Mesenchymal stem cell (in vitro differentiated cells and primary cell): Measurements from ENCODE around the gene PCDHA3.
"Not testable (repeated sequence)": the region's sequence is repeated elsewhere in the genome, so short reads cannot be mapped to it uniquely, and the experiment has no call there.

Experiments
- DNase-seq: peaks from one replicate; pipeline ENCODE4 v3.0.0-alpha.2; 2013
- H2AFZ ChIP-seq: one replicate; pipeline ENCODE4 v1.6.1; 2013; ENCODE audit warnings: low read depth, mild to moderate bottlenecking, control low read depth, inconsistent platforms, low read length, moderate library complexity
- H2AK5ac ChIP-seq: 2 replicates; pipeline ENCODE4 v1.6.1; 2013; ENCODE audit warnings: low read length, moderate library complexity, mild to moderate bottlenecking, inconsistent platforms; ENCODE audit not compliant: severe bottlenecking
- H2BK120ac ChIP-seq: one replicate; pipeline ENCODE4 v1.6.1; 2013; ENCODE audit warnings: low read depth, mild to moderate bottlenecking, inconsistent platforms, low read length, moderate library complexity
- H2BK12ac ChIP-seq, 2 experiments: one replicate each; pipeline ENCODE4 v1.6.1; 2013; ENCODE audit warnings: inconsistent platforms in 2 of 2, low read length in 2 of 2, mild to moderate bottlenecking in 2 of 2, moderate library complexity in 2 of 2, control low read depth in 1 of 2
- H2BK15ac ChIP-seq: one replicate; pipeline ENCODE4 v1.6.1; 2013; ENCODE audit warnings: mild to moderate bottlenecking, low read depth, inconsistent platforms; ENCODE audit not compliant: poor library complexity, severe bottlenecking
- H2BK5ac ChIP-seq: 2 replicates; pipeline ENCODE4 v1.6.1; 2013; ENCODE audit warnings: low read depth, mild to moderate bottlenecking, low read length, control low read depth, inconsistent platforms; ENCODE audit not compliant: poor library complexity, severe bottlenecking
- H3K14ac ChIP-seq, 2 experiments: one replicate each; pipeline ENCODE4 v1.6.1; 2013; ENCODE audit warnings: inconsistent platforms in 2 of 2, low read length in 2 of 2, control low read depth in 1 of 2, mild to moderate bottlenecking in 1 of 2, moderate library complexity in 1 of 2
- H3K18ac ChIP-seq, 2 experiments: one replicate each; pipeline ENCODE4 v1.6.1; 2013; ENCODE audit warnings: inconsistent platforms in 2 of 2, low read length in 2 of 2, control low read depth in 1 of 2, low read depth in 1 of 2, mild to moderate bottlenecking in 1 of 2
- H3K23ac ChIP-seq, 2 experiments: one replicate each; pipeline ENCODE4 v1.6.1; 2013; ENCODE audit warnings: inconsistent platforms in 2 of 2, low read length in 2 of 2, mild to moderate bottlenecking in 2 of 2, moderate library complexity in 2 of 2, control low read depth in 1 of 2
- H3K27ac ChIP-seq: 2 replicates; pipeline ENCODE4 v1.5.1; 2013; ENCODE audit warnings: mild to moderate bottlenecking, moderate library complexity, low read length, control low read depth, inconsistent platforms; ENCODE audit not compliant: poor library complexity, severe bottlenecking
- H3K27me3 ChIP-seq, 2 experiments: 2 replicates each; pipeline versions ENCODE4 v1.6.1 to v1.7.0; 2013; ENCODE audit warnings: low read length in 2 of 2, mild to moderate bottlenecking in 2 of 2, moderate library complexity in 2 of 2, control low read depth in 1 of 2, inconsistent platforms in 1 of 2; ENCODE audit not compliant: control insufficient read depth in 1 of 2, insufficient read depth in 1 of 2
- H3K36me3 ChIP-seq, 2 experiments: 2 replicates each; pipeline versions ENCODE4 v1.6.1 to v1.7.0; 2013; ENCODE audit warnings: low read length in 2 of 2, control low read depth in 1 of 2, inconsistent platforms in 1 of 2, low read depth in 1 of 2, mild to moderate bottlenecking in 1 of 2; ENCODE audit not compliant: insufficient read depth in 2 of 2, control insufficient read depth in 1 of 2
- H3K4ac ChIP-seq, 2 experiments: one replicate each; pipeline ENCODE4 v1.6.1; 2013; ENCODE audit warnings: inconsistent platforms in 2 of 2, low read length in 2 of 2, mild to moderate bottlenecking in 2 of 2, moderate library complexity in 2 of 2, control low read depth in 1 of 2, low read depth in 1 of 2
- H3K4me1 ChIP-seq: 2 replicates; pipeline ENCODE4 v1.6.1; 2013; ENCODE audit warnings: low read depth, low read length, control low read depth; ENCODE audit not compliant: control insufficient read depth, insufficient read depth
- H3K4me2 ChIP-seq: 2 replicates; pipeline ENCODE4 v1.6.1; 2013; ENCODE audit warnings: low read length, mild to moderate bottlenecking, inconsistent platforms; ENCODE audit not compliant: poor library complexity, severe bottlenecking
- H3K4me3 ChIP-seq, 2 experiments: 2 replicates each; pipeline versions ENCODE4 v1.5.1 to v1.7.0; 2013; ENCODE audit warnings: low read length in 2 of 2, mild to moderate bottlenecking in 2 of 2, control low read depth in 1 of 2, low read depth in 1 of 2; ENCODE audit not compliant: insufficient read depth in 1 of 2
- H3K79me1 ChIP-seq: replicated peaks from 2 replicates; pipeline ENCODE4 v1.6.1; 2013; ENCODE audit warnings: mild to moderate bottlenecking, control low read depth, low read length, inconsistent platforms; ENCODE audit not compliant: poor library complexity, severe bottlenecking
- H3K9ac ChIP-seq: 2 replicates; pipeline ENCODE4 v1.7.0; 2013; ENCODE audit warnings: mild to moderate bottlenecking, low read length, moderate library complexity
- H3K9me3 ChIP-seq: 2 replicates; pipeline ENCODE4 v1.7.0; 2013; ENCODE audit warnings: mild to moderate bottlenecking, low read length; ENCODE audit not compliant: control insufficient read depth
- H4K8ac ChIP-seq: one replicate; pipeline ENCODE4 v1.6.1; 2013; ENCODE audit warnings: inconsistent platforms, mild to moderate bottlenecking, low read length, moderate library complexity
- H4K91ac ChIP-seq: one replicate; pipeline ENCODE4 v1.6.1; 2013; ENCODE audit warnings: mild to moderate bottlenecking, low read length, inconsistent platforms
- WGBS: methylation state at CpG from one replicate; pipeline ENCODE4 v1.1.7; 2013; ENCODE audit warnings: mixed read lengths; 5-methylcytosine and 5-hydroxymethylcytosine counted together

Gene PCDHA3

DNA sequence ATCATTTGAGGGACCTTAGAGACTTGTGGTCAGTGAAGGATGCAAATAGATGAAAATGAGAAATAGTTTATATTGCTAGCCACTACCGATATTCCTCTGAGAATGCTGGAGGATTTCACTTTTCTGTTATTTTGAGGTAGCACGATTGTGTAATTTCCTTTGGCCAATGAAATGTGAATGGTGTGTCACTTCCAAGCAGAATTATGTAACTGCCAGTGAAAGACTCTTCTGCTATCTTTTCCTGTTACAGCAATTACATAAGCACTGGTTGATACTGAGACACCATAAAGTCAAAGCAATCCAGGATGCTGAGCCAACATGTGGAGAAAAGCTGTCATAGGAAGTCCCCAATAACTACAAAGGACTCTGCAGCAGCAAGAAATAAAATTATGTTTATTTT lies 9.8 kb upstream of the PCDHA3 start:
- H2BK15ac ChIP-seq = no peak overlapping the region
- H3K4me2 ChIP-seq = no peak overlapping the region
- no peak overlapping the region for H4K8ac ChIP-seq
- peaks cover 85% of the 10 kb centered on the region for H3K9me3 ChIP-seq
- H3K9ac ChIP-seq = no peak overlapping the region
- DNase-seq = no peak
- H3K36me3 ChIP-seq = no peaks in the 10 kb centered on the region
- H2BK120ac ChIP-seq = no peak overlapping the region
- no peaks in the 10 kb centered on the region for H3K4me1 ChIP-seq
- H3K14ac ChIP-seq = no peak overlapping the region
- no peak overlapping the region for H2BK5ac ChIP-seq
- no peaks in the 10 kb centered on the region for H3K79me1 ChIP-seq
- no peak overlapping the region for H3K23ac ChIP-seq
- no peak overlapping the region for H2AK5ac ChIP-seq
- no peak overlapping the region for H3K4me3 ChIP-seq
- 93% methylated on average over 2 of the region's 2 CpGs for WGBS
- H3K27ac ChIP-seq = no peak overlapping the region
- no peak overlapping the region for H2BK12ac ChIP-seq
- H2AFZ ChIP-seq = no peak overlapping the region
- H3K4ac ChIP-seq = no peak overlapping the region
- no peak overlapping the region for H3K18ac ChIP-seq
- H4K91ac ChIP-seq = no peak overlapping the region
- no peaks in the 10 kb centered on the region for H3K27me3 ChIP-seq

DNA sequence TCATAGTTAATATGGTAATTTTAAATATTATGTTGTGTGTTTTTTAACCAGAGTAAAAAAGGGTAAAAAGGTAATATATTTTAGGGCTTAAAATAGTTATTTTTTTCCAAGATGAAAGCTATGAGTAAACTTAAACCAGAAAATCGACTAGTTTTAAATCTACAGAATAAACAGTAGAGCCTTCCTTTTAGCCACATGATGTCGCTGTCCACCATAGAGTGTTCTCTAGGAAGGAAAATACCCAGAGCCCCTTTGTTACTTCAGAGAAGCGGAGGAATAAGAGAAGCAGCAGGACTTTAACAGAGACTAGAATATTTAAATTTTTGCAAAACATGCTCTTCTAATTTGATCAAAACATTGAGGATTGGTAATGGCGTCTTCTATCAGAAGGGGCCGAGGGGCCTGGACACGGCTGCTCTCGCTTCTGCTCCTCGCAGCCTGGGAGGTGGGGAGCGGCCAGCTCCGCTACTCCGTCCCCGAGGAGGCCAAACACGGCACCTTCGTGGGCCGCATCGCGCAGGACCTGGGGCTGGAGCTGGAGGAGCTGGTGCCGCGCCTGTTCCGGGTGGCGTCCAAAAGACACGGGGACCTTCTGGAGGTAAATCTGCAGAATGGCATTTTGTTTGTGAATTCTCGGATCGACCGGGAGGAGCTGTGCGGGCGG lies 6.1 kb upstream of the PCDHA3 start, which contains the start of gene PCDHA2:
PCDHA2 (plus strand) TSS at position 258 of the 664 bp plus-strand sequence.
- Histone ChIP-seq H2BK15ac (no peak within 1 kb of the TSS), H3K4ac (no peak within 1 kb of the TSS), H3K4me1 (no peaks in the 10 kb centered on the region), H2AK5ac (no peak within 1 kb of the TSS), H2BK5ac (no peak within 1 kb of the TSS), H3K14ac (no peak within 1 kb of the TSS), H3K27ac (no peak within 1 kb of the TSS), H3K36me3 (peaks cover 0 to 8% of the 10 kb centered on the region in 2 experiments), H4K8ac (no peak within 1 kb of the TSS), H3K27me3 (no peaks in the 10 kb centered on the region), H3K4me3 (peak within 1 kb of the TSS; percentile 18 to 54), H3K9ac (no peak within 1 kb of the TSS), H3K9me3 (peaks cover 75% of the 10 kb centered on the region), H2AFZ (peak within 1 kb of the TSS; percentile 19), H2BK12ac (no peak within 1 kb of the TSS), H3K79me1 (no peaks in the 10 kb centered on the region), H4K91ac (no peak within 1 kb of the TSS), H3K23ac (no peak within 1 kb of the TSS), H3K4me2 (peak within 1 kb of the TSS; percentile 61), H3K18ac (no peak within 1 kb of the TSS), H2BK120ac (no peak within 1 kb of the TSS)
- DNase-seq = peak; percentile 73
- WGBS = 38% methylated on average over 26 of the region's 27 CpGs

GRCh38 chr5:140795259-140795641 lies 5.6 kb upstream of the PCDHA3 start:
- no peak overlapping the region for H2BK5ac ChIP-seq
- H3K14ac ChIP-seq = no peak overlapping the region
- no peaks in the 10 kb centered on the region for H3K27me3 ChIP-seq
- H3K79me1 ChIP-seq = no peaks in the 10 kb centered on the region
- H3K4me3 ChIP-seq = peak overlapping the region in 1 of 2 experiments; percentile 54
- DNase-seq = peak; percentile 69
- H3K4me1 ChIP-seq = no peaks in the 10 kb centered on the region
- H3K4ac ChIP-seq = no peak overlapping the region
- H3K27ac ChIP-seq = no peak overlapping the region
- H4K8ac ChIP-seq = no peak overlapping the region
- H3K9ac ChIP-seq = no peak overlapping the region
- H2BK12ac ChIP-seq = no peak overlapping the region
- H2AK5ac ChIP-seq = no peak overlapping the region
- H3K4me2 ChIP-seq = peak overlapping the region; percentile 61
- H3K18ac ChIP-seq = no peak overlapping the region
- peaks cover 72% of the 10 kb centered on the region for H3K9me3 ChIP-seq
- H2BK15ac ChIP-seq = no peak overlapping the region
- H3K36me3 ChIP-seq = peaks cover 0 to 8% of the 10 kb centered on the region in 2 experiments
- H4K91ac ChIP-seq = no peak overlapping the region
- WGBS = 21% methylated on average over 12 of the region's 15 CpGs
- no peak overlapping the region for H3K23ac ChIP-seq
- no peak overlapping the region for H2BK120ac ChIP-seq
- peak overlapping the region; percentile 19 for H2AFZ ChIP-seq

GRCh38 chr5:140796072-140796717 lies 4.7 kb upstream of the PCDHA3 start:
- H4K91ac ChIP-seq, H3K4ac ChIP-seq, H2AFZ ChIP-seq, H3K79me1 ChIP-seq, H3K27ac ChIP-seq, H3K36me3 ChIP-seq, H3K27me3 ChIP-seq, H2BK15ac ChIP-seq, H3K4me2 ChIP-seq, H2BK5ac ChIP-seq, H3K9ac ChIP-seq, DNase-seq, H3K18ac ChIP-seq, H2AK5ac ChIP-seq, H4K8ac ChIP-seq, H3K23ac ChIP-seq, H3K4me1 ChIP-seq, H3K14ac ChIP-seq, H2BK12ac ChIP-seq, H2BK120ac ChIP-seq: not testable (repeated sequence)
- peaks cover 71% of the 10 kb centered on the region for H3K9me3 ChIP-seq
- H3K4me3 ChIP-seq = peak overlapping the region in 1 of 2 experiments; percentile 18
- WGBS = 97% methylated on average over 68 of the region's 72 CpGs
